CD4-positive, alpha-beta T cell treated with Interleukin-15 for 4 hours (primary cell): ENCODE data around the gene MEI4.
"Not testable (repeated sequence)": the region's sequence is repeated elsewhere in the genome, so short reads cannot be mapped to it uniquely, and the experiment has no call there.

Experiments used
- DNase-seq: peaks from one replicate; pipeline ENCODE4 v3.0.0-alpha.2; 2020; ENCODE audit warnings: low spot score

Gene MEI4

GRCh38 chr6:77683515-77683914 lies 30.7 kb downstream of the MEI4 start:
- DNase-seq = no peak

- DNase-seq = no peak
These were observed 34.1 kb downstream of the MEI4 start for GRCh38 chr6:77686931-77687330.

- DNase-seq = no peak
These were observed 35.8 kb downstream of the MEI4 start for GRCh38 chr6:77688649-77689048.

GRCh38 chr6:77700095-77700494 lies 47.3 kb downstream of the MEI4 start:
- DNase-seq = not testable (repeated sequence)

- no peak for DNase-seq
These were observed 54.8 kb downstream of the MEI4 start for GRCh38 chr6:77707603-77708002.

- no peak for DNase-seq
These were observed 62.7 kb downstream of the MEI4 start for GRCh38 chr6:77715588-77715987.

- DNase-seq = no peak
These were observed 63.5 kb downstream of the MEI4 start for GRCh38 chr6:77716311-77716710.

GRCh38 chr6:77736010-77736409 lies 83.2 kb downstream of the MEI4 start:
- not testable (repeated sequence) for DNase-seq

- DNase-seq = no peak
These were observed 87.5 kb downstream of the MEI4 start for GRCh38 chr6:77740380-77740779.

- not testable (repeated sequence) for DNase-seq
These were observed 99.3 kb downstream of the MEI4 start for GRCh38 chr6:77752156-77752555.

- no peak for DNase-seq
These were observed 109.5 kb downstream of the MEI4 start for GRCh38 chr6:77762386-77762785.

- DNase-seq = no peak
These were observed 110.3 kb downstream of the MEI4 start for GRCh38 chr6:77763124-77763523.

GRCh38 chr6:77764364-77764763 lies 111.5 kb downstream of the MEI4 start:
- no peak for DNase-seq

- DNase-seq = no peak
These were observed 120.5 kb downstream of the MEI4 start for GRCh38 chr6:77773157-77773822.

GRCh38 chr6:77774457-77774856 lies 121.6 kb downstream of the MEI4 start:
- DNase-seq = no peak

GRCh38 chr6:77776441-77776840 lies 123.6 kb downstream of the MEI4 start:
- no peak for DNase-seq

GRCh38 chr6:77778527-77778926 lies 125.7 kb downstream of the MEI4 start:
- DNase-seq = no peak

GRCh38 chr6:77786935-77787629 lies 134.2 kb downstream of the MEI4 start:
- DNase-seq = no peak

GRCh38 chr6:77796824-77797809 lies 144.3 kb downstream of the MEI4 start:
- DNase-seq = no peak

GRCh38 chr6:77812304-77812703 lies 159.5 kb downstream of the MEI4 start:
- no peak for DNase-seq

GRCh38 chr6:77813090-77813489 lies 160.3 kb downstream of the MEI4 start:
- DNase-seq = no peak

GRCh38 chr6:77814119-77814518 lies 161.3 kb downstream of the MEI4 start:
- DNase-seq = no peak

- no peak for DNase-seq
These were observed 162.7 kb downstream of the MEI4 start for GRCh38 chr6:77815531-77815930.
